ENCODE results near the gene FBXL19.

FBXL19 gene

DNA sequence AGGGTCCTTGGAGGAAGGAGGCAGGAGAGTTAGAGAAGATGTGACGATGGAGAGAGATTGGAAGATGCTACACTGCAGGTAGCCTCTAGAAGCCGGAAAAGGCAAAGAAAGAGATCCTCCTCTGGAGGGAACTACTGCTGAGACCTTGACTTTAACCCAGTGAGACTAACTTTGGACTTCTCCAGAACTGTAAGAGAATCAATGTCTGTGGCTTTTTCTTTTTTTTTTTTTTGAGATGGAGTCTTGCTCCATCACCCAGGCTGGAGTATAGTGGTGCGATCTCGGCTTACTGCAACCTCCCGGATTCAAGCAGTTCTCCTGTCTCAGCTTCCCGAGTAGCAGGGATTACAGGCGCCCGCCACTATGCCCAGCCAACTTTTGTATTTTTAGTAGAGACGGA, 38.2 kb upstream of the FBXL19 start:
- Histone ChIP-seq H3K27me3 (ENCODE audit: insufficient read depth, poor library complexity, severe bottlenecking) (no peaks in the 10 kb centered on the region), H3K4me3 (replicated peaks; ENCODE audit: insufficient read depth, low read length) (no peak overlapping the region), H3K27ac (replicated peaks) (no peak overlapping the region)
- no peak for DNase-seq (ENCODE audit: low read depth in 1 of 2, low spot score in 1 of 2)
- TF ChIP-seq GABPA (IDR thresholded peaks at IDR 0.05; ENCODE audit: low read depth) = no peak
- TF ChIP-seq, protein P1, sequence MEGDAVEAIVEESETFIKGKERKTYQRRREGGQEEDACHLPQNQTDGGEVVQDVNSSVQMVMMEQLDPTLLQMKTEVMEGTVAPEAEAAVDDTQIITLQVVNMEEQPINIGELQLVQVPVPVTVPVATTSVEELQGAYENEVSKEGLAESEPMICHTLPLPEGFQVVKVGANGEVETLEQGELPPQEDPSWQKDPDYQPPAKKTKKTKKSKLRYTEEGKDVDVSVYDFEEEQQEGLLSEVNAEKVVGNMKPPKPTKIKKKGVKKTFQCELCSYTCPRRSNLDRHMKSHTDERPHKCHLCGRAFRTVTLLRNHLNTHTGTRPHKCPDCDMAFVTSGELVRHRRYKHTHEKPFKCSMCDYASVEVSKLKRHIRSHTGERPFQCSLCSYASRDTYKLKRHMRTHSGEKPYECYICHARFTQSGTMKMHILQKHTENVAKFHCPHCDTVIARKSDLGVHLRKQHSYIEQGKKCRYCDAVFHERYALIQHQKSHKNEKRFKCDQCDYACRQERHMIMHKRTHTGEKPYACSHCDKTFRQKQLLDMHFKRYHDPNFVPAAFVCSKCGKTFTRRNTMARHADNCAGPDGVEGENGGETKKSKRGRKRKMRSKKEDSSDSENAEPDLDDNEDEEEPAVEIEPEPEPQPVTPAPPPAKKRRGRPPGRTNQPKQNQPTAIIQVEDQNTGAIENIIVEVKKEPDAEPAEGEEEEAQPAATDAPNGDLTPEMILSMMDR (IDR thresholded peaks at IDR 0.05; ENCODE audit: insufficient read depth, low read length) = no peak
- no peak for TF ChIP-seq POLR2AphosphoS5 (IDR thresholded peaks at IDR 0.05; ENCODE audit: low read depth)
- no peak for TF ChIP-seq REST (IDR thresholded peaks at IDR 0.05; ENCODE audit: insufficient replicate concordance, low read depth)
- no peak for TF ChIP-seq SPI1 (IDR thresholded peaks at IDR 0.05; ENCODE audit: borderline replicate concordance, low read depth)

DNA sequence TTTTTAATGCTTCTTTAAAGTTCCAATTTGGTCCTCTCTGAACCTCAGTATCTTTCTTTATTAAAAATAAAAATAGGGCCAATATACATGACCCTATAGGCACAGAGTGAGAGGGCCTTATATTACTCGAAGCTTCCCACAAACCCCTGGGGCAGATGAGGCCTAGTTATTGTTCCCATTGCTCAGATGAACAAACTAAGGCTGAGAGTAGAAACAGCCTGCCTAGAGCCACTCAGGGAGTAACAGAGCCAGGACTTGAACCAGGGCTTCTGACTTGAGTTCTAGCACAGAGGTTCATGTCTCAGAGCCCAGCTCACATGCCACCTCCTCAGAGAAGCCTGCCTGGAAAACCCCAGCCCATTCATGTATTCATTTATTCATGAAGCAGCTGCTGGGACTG, 37.2 kb upstream of the FBXL19 start:
- TF ChIP-seq REST (IDR thresholded peaks at IDR 0.05; ENCODE audit: insufficient replicate concordance, low read depth) (no peak), POLR2AphosphoS5 (IDR thresholded peaks at IDR 0.05; ENCODE audit: low read depth) (no peak), SPI1 (IDR thresholded peaks at IDR 0.05; ENCODE audit: borderline replicate concordance, low read depth) (no peak), GABPA (IDR thresholded peaks at IDR 0.05; ENCODE audit: low read depth) (no peak)
- TF ChIP-seq, protein P1 (IDR thresholded peaks at IDR 0.05; ENCODE audit: insufficient read depth, low read length) = no peak
- no peak for DNase-seq (ENCODE audit: low read depth in 1 of 2, low spot score in 1 of 2)
- Histone ChIP-seq H3K27me3 (ENCODE audit: insufficient read depth, poor library complexity, severe bottlenecking) (no peaks in the 10 kb centered on the region), H3K27ac (replicated peaks) (no peak overlapping the region), H3K4me3 (replicated peaks; ENCODE audit: insufficient read depth, low read length) (no peak overlapping the region)

GRCh38 chr16:30887927-30888326, 35.4 kb upstream of the FBXL19 start:
- DNase-seq (ENCODE audit: low read depth in 1 of 2, low spot score in 1 of 2) = no peak
- no peak for TF ChIP-seq POLR2AphosphoS5 (IDR thresholded peaks at IDR 0.05; ENCODE audit: low read depth)
- no peak for TF ChIP-seq REST (IDR thresholded peaks at IDR 0.05; ENCODE audit: insufficient replicate concordance, low read depth)
- TF ChIP-seq GABPA (IDR thresholded peaks at IDR 0.05; ENCODE audit: low read depth) = no peak
- TF ChIP-seq SPI1 (IDR thresholded peaks at IDR 0.05; ENCODE audit: borderline replicate concordance, low read depth) = no peak
- TF ChIP-seq, protein P1 (IDR thresholded peaks at IDR 0.05; ENCODE audit: insufficient read depth, low read length) = no peak
- Histone ChIP-seq H3K27ac (replicated peaks) (no peak overlapping the region), H3K27me3 (ENCODE audit: insufficient read depth, poor library complexity, severe bottlenecking) (no peaks in the 10 kb centered on the region), H3K4me3 (replicated peaks; ENCODE audit: insufficient read depth, low read length) (no peak overlapping the region)
